Stimulated activated CD8-positive, alpha-beta memory T cell treated with anti-CD3 and anti-CD28 coated beads, Interleukin-12 subunit alpha, Interleukin-12 subunit beta, amount 100 ng/mL, for 1 hour (primary cell): Measurements from ENCODE around the gene CRIP1.

Experiments used
- DNase-seq: peaks from one replicate; pipeline ENCODE4 v3.0.0-alpha.2; 2020; ENCODE audit warnings: low read depth

CRIP1 gene, protein sequence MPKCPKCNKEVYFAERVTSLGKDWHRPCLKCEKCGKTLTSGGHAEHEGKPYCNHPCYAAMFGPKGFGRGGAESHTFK

DNA sequence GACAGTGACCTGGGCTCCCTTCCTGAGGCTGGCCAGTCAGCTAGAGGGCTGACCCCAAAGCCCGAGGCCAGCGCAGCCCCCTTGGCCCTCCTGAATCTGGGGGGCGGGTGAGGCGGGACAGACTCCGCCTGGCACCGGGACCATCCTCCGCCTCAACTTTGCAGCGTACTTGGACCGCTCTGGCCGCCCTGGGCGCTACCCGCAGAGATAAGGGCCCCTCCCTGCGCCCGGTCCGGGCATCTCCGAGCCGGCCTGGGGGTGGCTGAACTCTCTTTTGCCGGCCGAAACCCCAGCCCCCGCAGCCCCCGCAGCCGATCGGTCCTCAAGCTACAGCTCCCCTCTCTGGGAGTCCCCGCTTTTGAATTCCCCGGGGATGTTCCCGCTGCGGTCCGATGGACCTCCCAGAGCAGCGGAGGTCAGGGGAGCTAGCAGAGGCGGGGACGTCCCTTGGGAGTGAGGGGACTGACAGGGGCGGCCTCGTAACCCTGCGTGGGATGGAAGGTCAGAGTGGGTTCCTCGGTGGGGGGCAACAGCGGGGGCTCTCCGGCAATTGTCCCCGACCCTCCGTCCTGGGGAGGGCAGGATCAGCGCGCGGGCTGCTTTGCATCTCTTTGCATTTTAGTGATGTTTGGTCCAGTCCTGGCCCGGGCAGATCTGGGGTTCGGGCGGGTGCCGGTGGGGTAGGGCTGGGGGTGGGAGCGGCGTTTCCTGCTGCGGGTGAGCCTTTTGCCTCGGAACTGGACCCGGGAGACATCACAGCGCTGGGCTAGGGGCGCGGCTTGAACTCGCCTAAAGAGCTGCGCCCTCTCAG lies at the start of gene CRIP1:
Gene CRIP1 (plus strand): TSS at position 724 of the 811 bp plus-strand sequence. CDS start 374 bp downstream, outside the sequence.
- no peak for DNase-seq

DNA sequence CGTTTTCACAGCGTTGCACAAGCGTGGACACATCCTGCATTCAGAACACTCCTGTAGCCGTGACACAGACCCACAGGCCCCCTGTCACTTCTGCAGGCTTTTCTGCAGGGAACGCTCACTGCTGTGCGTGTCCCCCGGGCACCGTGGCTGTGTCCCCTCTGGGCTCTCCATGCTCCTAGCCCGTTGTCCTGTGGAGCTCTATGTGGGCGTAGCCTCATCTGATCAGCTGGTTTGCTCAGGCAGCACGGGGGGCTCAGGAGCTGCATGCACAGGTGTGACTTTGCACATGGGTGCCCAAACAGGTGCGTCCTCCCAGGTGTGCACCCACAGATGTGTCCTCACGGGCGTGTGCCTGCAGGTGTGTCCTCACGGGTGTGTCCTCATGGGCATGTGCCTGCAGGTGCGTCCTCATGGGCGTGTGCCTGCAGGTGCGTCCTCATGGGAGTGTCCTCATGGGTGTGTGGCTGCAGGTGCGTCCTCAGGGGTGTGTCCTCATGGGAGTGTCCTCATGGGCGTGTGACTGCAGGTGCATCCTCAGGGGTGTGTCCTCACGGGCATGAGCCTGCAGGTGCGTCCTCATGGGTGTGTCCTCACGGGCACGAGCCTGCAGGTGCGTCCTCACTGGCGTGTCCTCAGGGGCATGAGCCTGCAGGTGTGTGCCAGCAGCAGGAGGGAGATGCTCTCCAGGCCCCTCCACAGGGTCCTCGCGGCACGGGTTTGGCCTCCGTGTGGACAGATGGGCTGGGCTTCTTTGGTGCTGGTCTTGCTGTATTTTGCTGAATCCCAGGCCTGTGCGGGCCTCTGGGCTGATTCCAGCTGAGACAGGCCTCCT lies 49.6 kb upstream of the CRIP1 start:
- no peak for DNase-seq

DNA sequence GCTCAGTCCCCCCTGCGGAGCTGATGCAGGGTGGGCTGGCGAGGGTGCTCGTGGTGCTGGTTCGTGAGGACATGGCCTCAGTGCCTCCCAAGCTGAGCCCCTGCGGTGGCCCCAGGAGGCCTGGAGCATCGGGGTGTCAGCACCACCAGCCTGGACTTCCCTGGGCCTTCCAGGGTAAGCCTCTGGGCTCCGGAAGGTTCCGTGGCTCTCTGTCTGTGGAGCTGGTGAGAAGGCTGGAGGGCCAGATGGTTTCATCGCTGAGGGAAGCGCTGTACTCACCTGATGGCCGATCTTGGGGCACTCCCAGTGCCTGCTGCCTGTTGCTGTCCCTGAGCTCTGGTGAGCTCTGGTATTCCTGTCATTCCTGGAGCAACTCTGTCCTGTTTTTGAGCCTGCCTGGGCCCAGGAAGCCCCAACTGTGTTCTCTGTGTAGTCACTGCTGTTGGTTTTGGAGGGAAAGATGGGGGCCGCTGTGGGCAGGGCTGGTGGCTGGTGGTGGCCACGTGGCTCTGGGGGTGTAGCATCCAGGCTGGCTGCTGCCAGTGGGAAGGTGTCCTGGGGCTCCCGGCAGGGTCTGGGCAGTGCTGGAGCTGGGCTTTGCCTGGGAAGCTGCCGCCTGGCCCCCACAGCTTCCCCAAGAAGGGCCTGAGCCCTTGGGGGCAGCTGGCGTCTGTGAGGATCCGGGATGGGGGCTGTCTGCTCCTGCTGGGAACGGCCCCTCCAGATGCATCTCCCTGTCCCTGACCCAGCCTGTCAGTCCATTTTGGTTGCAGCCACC lies 48.8 kb upstream of the CRIP1 start:
- no peak for DNase-seq

DNA sequence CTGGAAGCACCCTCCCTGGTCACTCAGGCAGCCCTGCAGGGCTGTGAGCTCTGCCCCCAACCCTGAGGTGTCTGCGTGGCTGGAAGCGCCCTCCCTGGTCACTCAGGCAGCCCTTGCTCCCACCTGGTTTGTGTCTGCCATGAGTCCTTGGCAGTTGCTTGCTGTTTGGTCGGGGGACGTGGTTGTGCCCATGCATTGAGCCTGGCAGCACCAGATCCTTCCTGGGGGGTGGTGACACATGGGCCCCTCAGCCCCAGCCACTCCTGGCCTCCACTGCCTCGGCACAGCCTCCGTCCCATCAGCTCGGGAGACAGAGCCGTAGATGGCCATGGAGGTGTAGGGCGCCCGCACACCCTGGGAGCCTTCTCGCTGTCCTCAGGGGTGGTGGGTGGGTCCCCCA lies 47.5 kb upstream of the CRIP1 start:
- no peak for DNase-seq

DNA sequence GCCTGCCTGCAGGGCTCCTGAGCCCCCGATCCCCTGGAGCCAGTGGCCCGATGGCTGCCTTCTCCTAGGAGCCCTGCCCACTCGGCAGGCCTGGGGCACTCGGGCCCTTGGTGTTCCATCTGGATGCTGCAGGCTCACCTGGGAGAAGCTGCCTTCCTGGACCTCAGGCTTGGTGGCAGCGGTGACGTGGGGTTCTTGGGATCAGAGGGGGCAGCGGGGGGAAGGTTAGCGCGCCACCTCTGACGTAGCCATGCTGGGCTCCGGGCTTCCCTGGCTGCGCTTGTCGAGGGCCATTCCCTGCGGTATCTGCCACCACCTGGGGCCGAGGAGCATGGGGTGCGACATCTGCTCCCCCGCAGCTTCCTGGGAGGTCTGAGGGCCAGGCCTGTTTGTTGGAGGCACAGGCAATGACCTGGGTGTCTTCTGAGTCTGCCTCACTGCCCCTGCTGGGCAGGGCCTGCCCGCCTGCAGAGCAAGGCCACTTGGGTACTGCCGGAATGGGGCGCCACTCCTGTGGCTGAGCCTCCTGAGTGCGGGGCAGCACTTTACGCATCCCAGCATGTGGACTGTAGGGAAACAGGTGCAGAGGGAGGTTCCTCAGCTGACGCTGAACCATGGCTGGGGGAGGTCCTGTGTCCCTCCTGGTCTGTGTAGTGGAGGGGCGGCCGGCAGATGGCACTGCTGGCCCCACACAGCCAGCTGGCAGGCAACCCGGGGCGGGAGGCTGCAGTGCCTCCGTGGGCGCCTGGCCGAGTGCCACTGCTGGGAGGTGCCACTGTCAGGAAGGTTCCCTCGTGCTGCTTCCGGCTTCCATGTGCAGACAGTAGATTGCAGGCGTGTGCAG lies 46.8 kb upstream of the CRIP1 start:
- DNase-seq, result no peak

DNA sequence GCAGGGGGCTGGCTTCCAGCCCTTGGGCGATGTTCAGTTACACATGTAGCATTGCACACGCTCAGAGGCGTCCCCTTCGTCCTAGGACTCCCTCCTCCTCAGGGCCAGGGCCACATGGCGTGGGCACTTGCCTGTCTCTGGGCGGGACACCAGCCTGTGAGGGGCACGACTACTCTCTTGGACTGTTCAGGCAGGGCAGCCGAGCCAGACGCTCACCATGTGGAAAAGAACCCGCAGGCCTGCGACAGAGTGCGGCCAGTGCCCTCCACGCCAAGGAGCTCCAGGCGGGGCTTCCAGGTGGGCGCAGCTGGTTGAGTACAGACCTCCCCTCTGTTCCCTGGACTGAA lies 46.2 kb upstream of the CRIP1 start:
- no peak for DNase-seq

DNA sequence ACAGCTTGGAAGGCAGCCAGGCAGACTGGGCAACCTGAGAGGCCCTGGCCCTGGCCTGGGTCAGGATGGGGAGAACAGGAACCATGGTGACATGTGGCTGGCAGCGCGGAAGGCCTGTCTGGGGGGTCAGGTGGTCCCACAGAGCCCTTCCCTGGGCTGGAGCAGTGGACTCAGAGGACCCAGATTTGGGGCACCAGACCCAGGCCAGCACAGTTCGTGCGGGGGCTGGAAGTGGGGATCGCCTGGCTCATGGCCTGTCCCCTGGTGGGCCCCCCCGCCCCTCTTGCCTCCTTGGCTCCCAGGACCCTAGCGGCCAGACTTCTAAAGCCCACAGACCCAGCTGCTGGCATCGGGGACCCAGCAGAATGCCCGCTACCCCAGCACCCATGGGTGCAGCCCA lies 45.7 kb upstream of the CRIP1 start:
- DNase-seq, result no peak

DNA sequence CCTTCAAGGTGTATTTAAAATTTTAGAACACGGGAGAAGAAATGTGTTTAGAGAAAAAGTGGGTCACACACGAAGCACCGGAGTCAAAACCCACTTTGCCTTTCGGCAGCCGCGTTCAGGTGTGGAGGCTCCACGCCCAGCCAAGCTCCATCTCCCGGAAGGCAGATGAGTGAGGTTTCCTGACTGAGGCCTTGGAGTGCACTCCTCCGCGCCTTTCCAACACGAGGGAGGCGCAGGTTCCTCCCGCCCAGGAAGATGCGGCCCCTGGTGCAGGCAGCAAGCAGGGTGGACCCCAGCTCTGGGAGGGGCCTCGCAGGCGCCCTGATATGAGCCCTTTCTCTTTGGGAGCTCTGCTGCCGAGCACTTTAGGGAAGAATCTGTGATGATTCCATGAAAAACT lies 44.6 kb upstream of the CRIP1 start:
- no peak for DNase-seq

DNA sequence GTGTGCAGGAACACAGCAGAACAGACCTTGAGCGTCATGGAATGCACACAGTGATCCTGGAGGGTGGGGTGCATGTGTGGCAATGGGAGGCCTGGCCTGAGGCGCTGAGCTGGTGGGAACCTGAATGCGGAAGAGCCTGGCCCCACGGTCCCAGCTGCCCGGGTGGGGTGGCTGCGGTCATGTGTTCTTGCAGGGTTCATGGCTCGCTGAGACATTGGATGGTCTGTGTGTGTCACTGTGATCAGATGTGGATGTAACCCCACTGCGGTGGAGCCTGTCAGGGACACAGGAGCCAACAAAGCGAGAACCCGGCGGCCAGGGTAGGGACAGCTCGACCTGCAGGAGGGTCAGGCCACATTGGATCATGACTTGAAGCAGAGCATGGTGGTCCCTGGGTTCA lies 43.9 kb upstream of the CRIP1 start:
- DNase-seq, result no peak

DNA sequence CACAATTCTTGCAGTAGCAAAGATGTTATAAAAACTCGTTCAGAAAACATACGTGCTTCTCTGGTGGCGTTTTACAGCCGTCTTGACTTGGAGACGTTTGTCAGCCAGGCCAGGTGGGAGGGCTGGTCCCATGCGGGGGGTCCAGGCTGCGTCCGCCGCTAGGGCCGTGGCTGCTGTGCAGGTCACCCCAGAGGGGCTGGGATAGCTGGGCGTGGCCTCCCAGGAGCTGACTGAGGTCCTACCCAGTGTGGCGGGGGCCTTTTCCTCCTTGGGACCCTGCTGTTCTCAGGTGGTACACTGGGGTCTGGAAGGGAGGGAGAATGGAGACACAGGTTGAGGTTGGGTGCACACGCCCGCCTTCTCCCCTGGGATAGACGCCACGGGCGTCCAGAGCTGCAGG lies 41.8 kb upstream of the CRIP1 start:
- DNase-seq, result no peak

DNA sequence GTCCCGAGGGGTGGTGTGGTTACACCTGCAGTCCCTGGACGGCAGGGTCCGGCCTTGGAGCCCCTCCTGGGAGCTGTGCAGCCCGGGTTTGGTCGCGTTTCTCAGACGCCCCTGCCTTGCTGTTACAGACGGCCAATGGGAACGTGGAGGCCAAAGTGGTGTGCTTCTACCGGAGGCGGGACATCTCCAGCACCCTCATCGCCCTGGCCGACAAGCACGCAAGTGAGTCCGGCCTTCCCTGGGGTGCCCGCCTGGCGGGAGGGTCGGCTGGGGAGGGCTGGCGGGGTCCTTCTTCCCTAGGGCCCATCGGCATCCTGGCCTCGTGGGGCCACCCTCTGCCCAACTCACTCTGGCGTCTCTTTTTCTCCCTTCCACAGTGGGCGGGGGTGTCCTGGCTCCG lies 41.4 kb upstream of the CRIP1 start:
- DNase-seq, result no peak

DNA sequence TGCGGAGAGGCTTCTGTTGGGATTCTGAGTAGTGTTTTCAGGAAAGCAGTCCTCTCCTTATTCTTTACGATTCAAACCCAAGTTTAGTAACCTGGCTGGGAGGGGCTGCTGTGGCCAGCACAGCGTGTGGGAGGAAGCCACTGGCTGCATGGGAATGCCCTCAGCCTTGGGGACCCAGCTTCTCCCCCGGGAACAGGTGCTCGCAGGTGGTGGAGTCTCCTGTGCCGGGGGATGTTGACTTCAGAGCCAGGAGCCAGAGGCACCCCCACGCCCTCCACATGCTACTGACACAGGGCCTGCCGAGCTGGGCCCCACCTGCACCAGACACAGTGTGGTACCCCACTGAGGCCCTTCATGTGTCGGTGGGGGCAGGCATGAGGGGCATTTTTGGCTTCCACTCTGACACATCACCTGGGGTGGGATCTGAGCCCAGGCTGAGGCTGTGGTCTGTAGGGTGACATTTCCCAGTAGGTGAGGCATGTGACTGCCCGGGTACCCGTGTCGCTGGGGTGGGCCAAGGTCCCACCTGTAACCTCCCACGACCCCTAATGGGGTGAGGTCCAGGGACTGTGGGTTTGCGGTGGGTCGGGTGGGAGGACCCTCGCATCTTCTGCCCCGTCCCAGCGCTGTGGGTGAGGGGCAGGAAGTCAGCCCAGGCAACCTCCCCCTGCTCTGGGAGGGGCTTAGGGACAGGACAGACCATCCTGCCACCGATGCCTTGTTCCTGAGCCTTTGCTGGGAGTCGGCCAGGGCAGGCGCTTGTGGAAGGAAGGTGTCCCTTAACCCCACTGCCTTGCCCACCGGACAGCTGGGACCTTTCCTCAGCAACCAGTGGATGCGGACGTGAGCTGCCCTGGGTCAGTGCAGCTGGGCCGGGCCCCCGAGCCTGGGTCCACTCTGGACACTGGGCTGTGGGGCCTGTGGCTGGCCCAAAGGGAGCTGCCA lies 40.5 kb upstream of the CRIP1 start:
- DNase-seq, result no peak

DNA sequence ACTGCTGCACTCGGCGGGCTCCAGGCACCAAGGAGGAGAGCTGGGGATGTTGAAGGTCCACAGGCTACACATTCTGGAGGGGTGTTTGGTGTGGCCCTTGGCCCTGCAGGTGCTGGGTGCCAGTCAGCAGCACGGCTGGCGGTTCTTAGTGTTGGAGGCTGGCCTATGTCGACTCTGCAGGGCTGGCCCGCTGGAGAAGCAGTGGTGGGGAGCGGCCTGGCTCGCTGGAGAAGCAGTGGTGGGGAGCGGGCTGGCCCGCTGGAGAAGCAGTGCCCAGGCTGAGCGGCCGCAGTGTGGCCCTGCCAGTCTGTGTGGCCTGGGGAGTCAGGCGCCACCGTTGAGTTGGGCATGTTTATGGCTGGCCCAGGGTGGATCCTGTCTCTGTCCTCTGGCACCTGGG lies 39.7 kb upstream of the CRIP1 start:
- DNase-seq, result no peak

DNA sequence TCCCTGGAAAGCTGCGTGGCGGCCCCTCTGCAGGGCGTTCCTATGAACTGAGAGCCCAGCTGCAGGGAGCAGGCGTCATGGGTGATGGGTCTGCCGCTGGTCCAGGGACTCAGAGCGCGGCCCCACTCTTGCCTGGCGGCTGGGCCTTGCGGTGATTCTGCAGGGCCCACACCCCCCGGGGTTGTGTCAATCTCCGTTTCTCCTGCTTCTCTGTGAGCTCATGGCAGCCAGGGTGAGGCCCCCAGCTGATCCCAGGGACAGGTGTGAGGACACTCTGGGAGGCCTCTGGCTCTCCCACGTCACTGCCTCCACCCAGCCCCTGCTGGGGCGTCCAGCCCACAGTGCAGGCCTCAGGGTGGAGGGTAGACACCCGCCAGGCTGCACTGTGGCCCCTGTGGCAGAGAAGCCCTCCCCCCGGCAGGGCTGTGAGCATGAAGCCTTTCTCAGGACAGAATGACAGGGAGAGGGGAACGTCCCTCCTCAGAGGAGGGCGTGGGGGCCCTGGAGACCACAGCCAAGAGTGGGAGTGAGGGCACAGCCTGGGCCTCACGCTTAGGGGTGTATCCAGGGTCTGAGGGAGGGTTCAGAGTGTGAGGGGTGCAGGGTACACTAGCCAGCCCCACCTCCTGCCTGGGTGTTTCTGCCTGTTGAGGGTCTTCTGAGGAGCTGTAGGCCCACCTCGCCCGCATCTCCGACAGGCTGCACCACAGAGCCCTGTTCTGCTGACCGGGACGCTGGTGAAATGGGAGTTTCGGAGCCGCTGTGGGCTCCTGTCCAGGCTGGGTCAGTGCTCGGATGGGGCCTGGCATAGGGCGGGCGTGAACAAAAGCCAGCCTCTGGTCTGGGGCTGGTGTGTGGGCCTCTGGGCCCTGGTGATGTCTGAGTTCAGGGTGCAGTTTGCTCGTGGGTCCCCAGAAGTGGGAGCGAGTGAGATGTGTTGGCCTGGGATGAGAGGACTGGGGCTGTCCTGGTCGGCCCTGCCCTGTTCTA lies 38.7 kb upstream of the CRIP1 start:
- no peak for DNase-seq

DNA sequence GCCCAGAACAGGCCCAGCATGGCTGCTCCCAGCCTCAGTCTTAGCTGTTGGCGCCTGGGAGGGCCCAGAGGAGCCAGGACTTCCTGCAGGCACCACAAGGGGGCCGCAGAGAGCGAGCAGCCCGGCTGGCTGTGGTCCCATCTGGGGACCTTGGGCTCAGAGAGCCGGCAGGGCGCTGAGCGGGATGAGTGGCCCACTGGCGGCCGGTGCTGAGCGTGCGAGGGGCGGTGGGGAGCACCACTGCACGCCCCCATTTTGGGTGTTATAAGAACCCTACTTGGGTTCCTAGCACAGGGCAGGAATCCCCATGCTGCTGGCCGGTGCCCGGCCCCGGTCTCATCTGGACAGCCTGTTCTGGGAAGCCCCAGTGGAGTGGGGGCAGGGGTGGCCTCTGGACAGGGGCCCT lies 38.0 kb upstream of the CRIP1 start:
- DNase-seq, result peak; percentile 49

DNA sequence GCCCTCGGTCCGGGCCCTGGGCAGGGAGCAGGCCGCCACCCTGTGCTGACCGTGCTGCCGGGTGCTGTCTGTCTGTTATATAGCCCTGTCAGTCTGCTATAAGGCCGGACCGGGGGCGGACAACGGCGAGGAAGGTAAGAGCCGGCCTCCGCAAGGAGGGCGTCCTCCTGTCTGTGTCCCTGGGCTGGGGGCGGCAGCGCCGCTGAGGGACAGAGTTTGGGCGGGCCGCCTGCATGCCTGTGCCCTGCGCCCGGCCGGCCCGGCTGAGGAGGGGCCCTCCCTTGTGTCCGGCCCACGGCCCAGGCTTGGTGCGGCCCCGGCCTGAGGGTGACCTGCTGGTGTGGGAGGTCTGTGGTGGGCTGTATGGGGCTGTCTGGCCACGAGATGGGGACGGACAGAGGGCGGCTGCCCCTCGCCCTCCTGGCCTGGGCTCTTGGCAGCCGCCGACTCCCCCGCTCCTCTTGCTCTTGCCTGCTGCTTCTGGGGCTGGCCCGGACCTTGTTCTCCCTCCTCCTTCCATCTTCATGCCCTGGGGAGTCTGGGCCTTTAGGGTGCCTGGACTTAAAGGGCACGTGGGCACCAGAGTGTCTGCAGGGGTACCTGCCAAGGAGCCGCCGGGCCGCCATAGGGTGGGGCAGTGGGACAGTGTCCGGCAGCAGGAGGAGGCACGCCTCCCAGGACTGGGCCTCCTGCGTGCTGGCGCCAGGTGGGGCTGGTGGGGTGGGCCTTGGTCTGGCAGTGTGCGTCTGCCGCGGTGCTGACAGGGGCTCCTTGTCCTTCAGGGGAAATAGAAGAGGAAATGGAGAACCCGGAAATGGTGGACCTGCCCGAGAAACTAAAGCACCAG lies 37.2 kb upstream of the CRIP1 start:
- DNase-seq, result no peak

DNA sequence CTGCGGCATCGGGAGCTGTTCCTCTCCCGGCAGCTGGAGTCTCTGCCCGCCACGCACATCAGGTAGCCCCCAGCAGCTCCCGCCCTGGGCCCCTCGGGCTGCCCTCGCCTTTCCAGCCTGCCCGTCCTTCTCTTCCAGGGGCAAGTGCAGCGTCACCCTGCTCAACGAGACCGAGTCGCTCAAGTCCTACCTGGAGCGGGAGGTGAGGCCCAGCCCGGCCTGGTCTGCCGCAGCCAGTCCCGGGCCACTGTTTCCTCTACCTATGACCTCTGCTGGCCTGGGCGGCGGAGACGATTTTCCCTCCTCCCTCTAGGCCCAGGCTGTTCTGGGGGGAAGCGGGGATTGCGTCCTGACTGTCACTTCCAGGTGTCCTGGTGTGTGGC lies 36.6 kb upstream of the CRIP1 start:
- DNase-seq, result no peak
